HG03378 (cell line): ENCODE results near the gene FBXO44.
"Not testable (repeated sequence)": the region's sequence is repeated elsewhere in the genome, so short reads cannot be mapped to it uniquely, and the experiment has no call there.

Experiments
- ATAC-seq: cut with Tn5 transposase; IDR thresholded peaks from one replicate; pipeline ENCODE4 v1.9.1; 2021; ENCODE audit warnings: mild to moderate bottlenecking, moderate library complexity; ENCODE audit not compliant: unreplicated experiment

The FBXO44 gene

GRCh38 chr1:11638121-11638520 is 16.6 kb upstream of the FBXO44 start:
- no peak for ATAC-seq

- no peak for ATAC-seq
Observed at GRCh38 chr1:11639372-11639771, 15.3 kb upstream of the FBXO44 start.

GRCh38 chr1:11640101-11640500 is 14.6 kb upstream of the FBXO44 start:
- no peak for ATAC-seq

- no peak for ATAC-seq
Observed at GRCh38 chr1:11640944-11641343, 13.7 kb upstream of the FBXO44 start.

- no peak for ATAC-seq
Observed at GRCh38 chr1:11641776-11642305, 12.8 kb upstream of the FBXO44 start.

GRCh38 chr1:11642418-11643017 is 12.2 kb upstream of the FBXO44 start:
- not testable (repeated sequence) for ATAC-seq

- no peak for ATAC-seq
Observed at GRCh38 chr1:11643782-11644181, 10.9 kb upstream of the FBXO44 start.

GRCh38 chr1:11645270-11645669 is 9.4 kb upstream of the FBXO44 start:
- ATAC-seq, result no peak

- no peak for ATAC-seq
Observed at GRCh38 chr1:11645670-11646265, 8.9 kb upstream of the FBXO44 start.

- ATAC-seq, result no peak
Observed at GRCh38 chr1:11646317-11646716, 8.4 kb upstream of the FBXO44 start.

- no peak for ATAC-seq
Observed at GRCh38 chr1:11647333-11647732, 7.3 kb upstream of the FBXO44 start.

- ATAC-seq, result no peak
Observed at GRCh38 chr1:11648039-11648438, 6.6 kb upstream of the FBXO44 start.

- ATAC-seq, result no peak
Observed at GRCh38 chr1:11648732-11649158, 5.9 kb upstream of the FBXO44 start.

GRCh38 chr1:11649237-11649623 is 5.4 kb upstream of the FBXO44 start:
- ATAC-seq, result no peak

- ATAC-seq, result no peak
Observed at GRCh38 chr1:11649624-11650330, 4.9 kb upstream of the FBXO44 start.

- no peak for ATAC-seq
Observed at GRCh38 chr1:11650331-11650991, 4.2 kb upstream of the FBXO44 start.

- ATAC-seq, result no peak
Observed at GRCh38 chr1:11651017-11651416, 3.7 kb upstream of the FBXO44 start.

GRCh38 chr1:11652203-11652780 is 2.4 kb upstream of the FBXO44 start:
- no peak for ATAC-seq

GRCh38 chr1:11653101-11653860 is 1.4 kb upstream of the FBXO44 start:
- ATAC-seq, result no peak

- no peak for ATAC-seq
Observed at GRCh38 chr1:11653861-11654136, 878 bp upstream of the FBXO44 start.
